Thyroid gland (tissue), 4 donors: Measurements from ENCODE around the gene SYMPK. TPM values are rescaled to one million over a fixed set of nuclear protein-coding genes. Genes with fewer than 3 reads are reported as not detected.
"Not testable (repeated sequence)": the region's sequence is repeated elsewhere in the genome, so short reads cannot be mapped to it uniquely, and the experiment has no call there.

Experiments
- DNase-seq, 2 donors: peaks; one replicate each; pipeline ENCODE4 v3.0.0-alpha.2; 2019
- H3K27ac ChIP-seq, 3 donors: fragments of 200-600 bp; sonication (generic); 1 replicate in 2 of 3; 2 replicates in 1 of 3; pipeline ENCODE4 v1.5.1; 2016 to 2019; ENCODE audit warnings: mild to moderate bottlenecking in 1 of 3, moderate library complexity in 1 of 3
- H3K27me3 ChIP-seq: fragments of 200-600 bp; sonication (generic); one replicate; pipeline ENCODE4 v1.5.1; 2019
- H3K36me3 ChIP-seq, 2 donors: fragments of 200-600 bp; sonication (generic); one replicate each; pipeline ENCODE4 v1.5.1; 2016 to 2019
- H3K4me1 ChIP-seq, 2 donors: fragments of 200-600 bp; sonication (generic); one replicate each; pipeline ENCODE4 v1.5.1; 2017 to 2019
- H3K4me3 ChIP-seq, 3 donors: fragments of 200-600 bp; sonication (generic); replicated peaks in 1 of 3; 1 replicate in 2 of 3; 2 replicates in 1 of 3; pipeline ENCODE4 v1.5.1; 2016; ENCODE audit warnings: mild to moderate bottlenecking in 1 of 3
- H3K9me3 ChIP-seq: fragments of 200-600 bp; sonication (generic); one replicate; pipeline ENCODE4 v1.5.1; 2017
- CTCF ChIP-seq, 6 experiments: fragments of 200-600 bp in 3 of 6; fragments of 450-650 bp in 3 of 6; sonication (generic) in 3 of 6; IDR thresholded peaks; one replicate each; pipeline ENCODE4 v1.5.1; 2016 to 2019; ENCODE audit warnings: antibody characterized with exemption in 6 of 6, mild to moderate bottlenecking in 2 of 6, inconsistent platforms in 1 of 6, moderate library complexity in 1 of 6
- POLR2A ChIP-seq, 2 donors: fragments of 450-650 bp; IDR thresholded peaks; one replicate each; pipeline ENCODE4 v1.6.1; 2017; ENCODE audit warnings: antibody characterized with exemption in 2 of 2, mild to moderate bottlenecking in 2 of 2, moderate library complexity in 1 of 2
- WGBS, 2 donors: methylation state at CpG; one replicate each; pipeline ENCODE4 v1.1.5; 2017; 5-methylcytosine and 5-hydroxymethylcytosine counted together
- intact Hi-C: fragments of 100-400 bp; cut with DNase I; formaldehyde crosslinking; loops from one replicate; pipeline ENCODE4 v1.15.1; 2023
- total RNA-seq, 4 donors: library from RNA; depleted of rRNA; stranded (reverse); fragments of >200 nt; gene quantifications; one replicate each; pipeline ENCODE4 v1.2.3, GENCODE V29; 2016

SYMPK gene
- total RNA-seq, 4 donors from 2014 or later = 32.4 to 56.8 (median 38.7) TPM

- Histone ChIP-seq H3K27me3 (no peaks in the 10 kb centered on the region), H3K9me3 (no peaks in the 10 kb centered on the region), H3K27ac (peak overlapping the region; percentile 82 to 95 (median 92)), H3K4me3 (peak overlapping the region in 1 of 3 donors; percentile 7), H3K4me1 (peaks cover 42 to 44% of the 10 kb centered on the region in 2 donors), H3K36me3 (no peaks in the 10 kb centered on the region)
- intact Hi-C loops = no loop called here
- 49 to 57% methylated on average over 37 to 56 of the region's 57 CpGs for WGBS, 2 donors
- TF ChIP-seq POLR2A (IDR thresholded peaks at IDR 0.05) (no peak), CTCF (IDR thresholded peaks at IDR 0.05) (no peak)
- peak; percentile 92 to 94 for DNase-seq
Measured at GRCh38 chr19:45804140-45804958, 58.6 kb downstream of the SYMPK start.

- no peaks in the 10 kb centered on the region for H3K27me3 ChIP-seq
- 81 to 89% methylated on average over 6 to 7 of the region's 7 CpGs for WGBS, 2 donors
Measured at GRCh38 chr19:45801603-45802175, 61.3 kb downstream of the SYMPK start.

GRCh38 chr19:45800070-45800553 is 62.8 kb downstream of the SYMPK start:
- WGBS, 2 donors = 36 to 45% methylated on average over 5 to 8 of the region's 8 CpGs
- H3K9me3 ChIP-seq = no peaks in the 10 kb centered on the region
- H3K36me3 ChIP-seq = no peaks in the 10 kb centered on the region
- TF ChIP-seq POLR2A (IDR thresholded peaks at IDR 0.05) (no peak), CTCF (IDR thresholded peaks at IDR 0.05) (no peak)
- H3K4me3 ChIP-seq = no peak overlapping the region
- DNase-seq = peak; percentile 69 to 79
- peaks cover 43 to 47% of the 10 kb centered on the region in 2 donors for H3K4me1 ChIP-seq
- intact Hi-C loops = no loop called here
- H3K27me3 ChIP-seq = no peaks in the 10 kb centered on the region
- H3K27ac ChIP-seq = peak overlapping the region; percentile 75 to 85 (median 77)

More at GRCh38 chr19:45801603-45802175, 61.3 kb downstream of the SYMPK start:
- Histone ChIP-seq H3K36me3 (no peaks in the 10 kb centered on the region), H3K9me3 (no peaks in the 10 kb centered on the region), H3K27ac (peak overlapping the region in 2 of 3 donors; percentile 75 to 85), H3K4me3 (no peak overlapping the region), H3K4me1 (peaks cover 54 to 55% of the 10 kb centered on the region in 2 donors)
- intact Hi-C loops = no loop called here
- no peak for DNase-seq
- TF ChIP-seq POLR2A (IDR thresholded peaks at IDR 0.05) = no peak
- TF ChIP-seq CTCF (IDR thresholded peaks at IDR 0.05) = no peak

GRCh38 chr19:45799541-45799940 is 63.4 kb downstream of the SYMPK start:
- H3K27me3 ChIP-seq, H3K4me3 ChIP-seq, H3K9me3 ChIP-seq, H3K36me3 ChIP-seq, intact Hi-C loops: not testable (repeated sequence)
- Histone ChIP-seq H3K27ac (peak overlapping the region; percentile 75 to 85 (median 77)), H3K4me1 (peaks cover 43 to 45% of the 10 kb centered on the region in 2 donors)
- 30 to 32% methylated on average over 2 to 5 of the region's 5 CpGs for WGBS, 2 donors
- DNase-seq = peak; percentile 80 to 81

- no peak for TF ChIP-seq POLR2A (IDR thresholded peaks at IDR 0.05)
- TF ChIP-seq CTCF (IDR thresholded peaks at IDR 0.05) = peak; percentile 74 to 92 (median 86)
- DNase-seq = peak; percentile 86 to 87
- peaks cover 40 to 45% of the 10 kb centered on the region in 2 donors for H3K4me1 ChIP-seq
- intact Hi-C loops = no loop called here
- no peak overlapping the region for H3K4me3 ChIP-seq
- no peaks in the 10 kb centered on the region for H3K9me3 ChIP-seq
- 3% methylated on average over 10 of the region's 10 CpGs for WGBS, 2 donors
- H3K27ac ChIP-seq = peak overlapping the region; percentile 75 to 85 (median 77)
- H3K36me3 ChIP-seq = no peaks in the 10 kb centered on the region
- H3K27me3 ChIP-seq = no peaks in the 10 kb centered on the region
Measured at GRCh38 chr19:45798995-45799517, 63.9 kb downstream of the SYMPK start.
